CD1c-positive myeloid dendritic cell (primary cell): ENCODE results near the gene ADGRV1.
"Not testable (repeated sequence)": the region's sequence is repeated elsewhere in the genome, so short reads cannot be mapped to it uniquely, and the experiment has no call there.

Experiments
- DNase-seq: peaks from one replicate; pipeline ENCODE4 v3.0.0-alpha.2; 2016; ENCODE audit errors: extremely low spot score

Gene ADGRV1

GRCh38 chr5:91025956-91026355 is 467.4 kb downstream of the ADGRV1 start:
- DNase-seq: no peak

GRCh38 chr5:91026466-91026865 is 467.9 kb downstream of the ADGRV1 start:
- no peak for DNase-seq

GRCh38 chr5:91027405-91028139 is 469.0 kb downstream of the ADGRV1 start:
- DNase-seq: no peak

GRCh38 chr5:91028499-91028956 is 469.9 kb downstream of the ADGRV1 start:
- DNase-seq: no peak

- no peak for DNase-seq
Measured at GRCh38 chr5:91030521-91031401, 472.2 kb downstream of the ADGRV1 start.

- no peak for DNase-seq
Measured at GRCh38 chr5:91031402-91031752, 472.8 kb downstream of the ADGRV1 start.

GRCh38 chr5:91032125-91032524 is 473.5 kb downstream of the ADGRV1 start:
- no peak for DNase-seq

GRCh38 chr5:91033370-91033769 is 474.8 kb downstream of the ADGRV1 start:
- DNase-seq: no peak

GRCh38 chr5:91038180-91038808 is 479.7 kb downstream of the ADGRV1 start:
- no peak for DNase-seq

GRCh38 chr5:91041132-91041531 is 482.5 kb downstream of the ADGRV1 start:
- not testable (repeated sequence) for DNase-seq

- DNase-seq: no peak
Measured at GRCh38 chr5:91042247-91042935, 483.8 kb downstream of the ADGRV1 start.

GRCh38 chr5:91042936-91043255 is 484.3 kb downstream of the ADGRV1 start:
- no peak for DNase-seq

GRCh38 chr5:91048073-91048472 is 489.5 kb downstream of the ADGRV1 start:
- no peak for DNase-seq

- no peak for DNase-seq
Measured at GRCh38 chr5:91049112-91049511, 490.5 kb downstream of the ADGRV1 start.

GRCh38 chr5:91049800-91050199 is 491.2 kb downstream of the ADGRV1 start:
- DNase-seq: no peak

- not testable (repeated sequence) for DNase-seq
Measured at GRCh38 chr5:91052411-91052810, 493.8 kb downstream of the ADGRV1 start.

- DNase-seq: peak; percentile 56
Measured at GRCh38 chr5:91052977-91053740, 494.6 kb downstream of the ADGRV1 start.

GRCh38 chr5:91053741-91054025 is 495.1 kb downstream of the ADGRV1 start:
- DNase-seq: no peak

GRCh38 chr5:91058155-91058554 is 499.6 kb downstream of the ADGRV1 start:
- DNase-seq: no peak

GRCh38 chr5:91058575-91058974 is 500.0 kb downstream of the ADGRV1 start:
- no peak for DNase-seq

- peak; percentile 11 for DNase-seq
Measured at GRCh38 chr5:91059409-91059808, 500.8 kb downstream of the ADGRV1 start.

- DNase-seq: no peak
Measured at GRCh38 chr5:91061094-91061493, 502.5 kb downstream of the ADGRV1 start.
